Stimulated activated CD4-positive, alpha-beta T cell treated with anti-CD3 and anti-CD28 coated beads, Interleukin-2, amount 100 ng/mL, for 24 hours (primary cell): ENCODE measurements around the gene STH.
"Not testable (repeated sequence)": the region's sequence is repeated elsewhere in the genome, so short reads cannot be mapped to it uniquely, and the experiment has no call there.

Experiments
- DNase-seq, 2 donors: peaks; one replicate each; pipeline ENCODE4 v3.0.0-alpha.2; 2020

STH gene, protein sequence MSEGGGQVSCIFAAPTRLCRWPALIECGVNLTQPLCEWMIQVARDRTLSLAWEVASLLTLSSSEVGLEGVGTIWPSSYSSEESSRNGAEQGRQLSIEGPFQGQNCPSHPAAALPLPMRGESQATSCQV

DNA sequence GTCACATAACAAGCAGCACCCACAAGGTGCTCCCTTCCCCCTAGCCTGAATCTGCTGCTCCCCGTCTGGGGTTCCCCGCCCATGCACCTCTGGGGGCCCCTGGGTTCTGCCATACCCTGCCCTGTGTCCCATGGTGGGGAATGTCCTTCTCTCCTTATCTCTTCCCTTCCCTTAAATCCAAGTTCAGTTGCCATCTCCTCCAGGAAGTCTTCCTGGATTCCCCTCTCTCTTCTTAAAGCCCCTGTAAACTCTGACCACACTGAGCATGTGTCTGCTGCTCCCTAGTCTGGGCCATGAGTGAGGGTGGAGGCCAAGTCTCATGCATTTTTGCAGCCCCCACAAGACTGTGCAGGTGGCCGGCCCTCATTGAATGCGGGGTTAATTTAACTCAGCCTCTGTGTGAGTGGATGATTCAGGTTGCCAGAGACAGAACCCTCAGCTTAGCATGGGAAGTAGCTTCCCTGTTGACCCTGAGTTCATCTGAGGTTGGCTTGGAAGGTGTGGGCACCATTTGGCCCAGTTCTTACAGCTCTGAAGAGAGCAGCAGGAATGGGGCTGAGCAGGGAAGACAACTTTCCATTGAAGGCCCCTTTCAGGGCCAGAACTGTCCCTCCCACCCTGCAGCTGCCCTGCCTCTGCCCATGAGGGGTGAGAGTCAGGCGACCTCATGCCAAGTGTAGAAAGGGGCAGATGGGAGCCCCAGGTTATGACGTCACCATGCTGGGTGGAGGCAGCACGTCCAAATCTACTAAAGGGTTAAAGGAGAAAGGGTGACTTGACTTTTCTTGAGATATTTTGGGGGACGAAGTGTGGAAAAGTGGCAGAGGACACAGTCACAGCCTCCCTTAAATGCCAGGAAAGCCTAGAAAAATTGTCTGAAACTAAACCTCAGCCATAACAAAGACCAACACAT lies at the start of gene STH:
Gene STH, plus strand, starts transcription at position 264 of the 913 bp plus-strand sequence. Its CDS starts 30 bp downstream, at position 294.
- no peak for DNase-seq

DNA sequence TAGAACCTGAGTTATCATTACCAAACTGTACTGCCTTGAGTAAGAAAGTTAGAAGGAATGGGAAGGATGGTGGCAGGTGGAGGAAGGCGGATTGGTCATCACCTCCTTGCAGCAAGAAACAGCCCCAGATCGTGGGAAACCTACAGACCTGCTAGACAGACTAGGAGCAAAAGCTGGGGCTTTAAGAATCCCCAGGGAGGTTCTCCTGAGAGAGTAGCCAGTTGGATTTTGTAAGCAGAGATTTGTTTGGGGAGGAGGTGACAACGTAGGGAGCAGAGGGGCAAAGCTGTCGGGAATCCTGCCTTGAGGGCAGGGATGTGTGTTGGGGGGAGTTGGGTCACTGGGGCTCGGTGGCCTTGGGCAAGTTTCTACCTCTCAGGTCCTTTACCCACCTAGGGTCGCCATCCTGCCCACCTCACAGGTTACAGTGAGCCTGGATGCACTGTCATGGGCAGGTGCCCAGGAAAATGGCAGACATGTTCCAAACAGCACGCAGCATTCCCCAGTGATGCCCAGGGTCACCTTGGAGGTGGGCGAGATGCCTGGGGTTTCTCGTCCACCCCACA lies 49.2 kb upstream of the STH start:
- no peak for DNase-seq

DNA sequence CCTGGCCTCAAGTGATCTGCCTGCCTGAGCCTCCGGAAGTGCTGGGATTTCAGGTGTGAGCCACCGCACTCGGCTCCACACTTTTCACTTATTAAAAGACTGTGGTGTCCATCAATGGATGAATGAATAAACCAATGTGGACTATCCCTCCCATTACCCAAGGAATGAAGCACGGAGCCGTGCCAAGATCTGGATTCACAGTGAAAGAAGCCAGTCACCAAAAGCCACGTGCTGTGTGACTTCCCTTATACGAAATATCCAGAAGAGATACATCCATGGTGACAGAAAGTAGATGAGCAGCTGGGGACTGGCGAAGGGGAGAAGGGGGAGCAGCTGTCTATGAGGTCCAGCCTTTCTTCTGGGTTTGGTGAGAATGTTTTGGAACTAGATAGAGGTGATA lies 48.2 kb upstream of the STH start:
- DNase-seq, result no peak

DNA sequence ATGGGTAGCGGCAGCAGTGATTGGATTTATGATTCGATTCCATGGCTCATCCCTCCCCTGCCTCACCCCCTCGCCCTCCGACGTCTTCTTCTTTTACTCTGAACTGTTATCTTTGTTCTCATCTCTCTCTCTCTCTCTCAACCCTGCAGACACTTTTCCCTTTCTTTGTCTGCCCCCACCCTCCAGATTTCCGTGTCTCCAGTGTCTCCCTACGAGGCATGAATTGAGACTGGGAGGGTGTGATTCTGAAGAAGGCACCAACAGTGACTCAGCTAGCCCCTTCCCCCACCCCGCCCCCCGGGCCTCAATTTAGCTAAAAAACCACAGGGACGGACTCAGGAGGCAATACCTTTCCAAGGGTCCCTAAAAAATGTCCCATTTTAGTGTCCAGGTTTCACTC lies 47.6 kb upstream of the STH start:
- DNase-seq, result no peak

DNA sequence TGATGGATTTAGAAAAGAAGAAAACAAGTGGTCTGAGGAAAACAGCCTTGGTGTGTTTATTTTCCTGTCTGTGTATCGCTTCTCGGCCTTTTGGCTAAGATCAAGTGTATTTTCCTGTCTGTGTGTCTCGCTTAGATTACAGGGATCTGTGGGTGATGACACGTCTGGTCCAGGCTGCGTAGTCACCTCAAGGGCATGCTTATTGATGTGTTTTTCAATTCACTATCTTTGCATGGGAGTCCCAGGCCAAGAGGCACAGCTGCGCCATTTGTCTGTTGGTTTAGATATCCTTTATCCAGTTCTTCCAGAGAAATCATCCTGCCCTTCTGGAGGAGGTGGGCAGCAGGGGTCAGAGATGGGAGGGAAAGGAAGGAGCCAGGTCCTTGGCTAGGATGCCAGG lies 47.1 kb upstream of the STH start:
- DNase-seq, result no peak

DNA sequence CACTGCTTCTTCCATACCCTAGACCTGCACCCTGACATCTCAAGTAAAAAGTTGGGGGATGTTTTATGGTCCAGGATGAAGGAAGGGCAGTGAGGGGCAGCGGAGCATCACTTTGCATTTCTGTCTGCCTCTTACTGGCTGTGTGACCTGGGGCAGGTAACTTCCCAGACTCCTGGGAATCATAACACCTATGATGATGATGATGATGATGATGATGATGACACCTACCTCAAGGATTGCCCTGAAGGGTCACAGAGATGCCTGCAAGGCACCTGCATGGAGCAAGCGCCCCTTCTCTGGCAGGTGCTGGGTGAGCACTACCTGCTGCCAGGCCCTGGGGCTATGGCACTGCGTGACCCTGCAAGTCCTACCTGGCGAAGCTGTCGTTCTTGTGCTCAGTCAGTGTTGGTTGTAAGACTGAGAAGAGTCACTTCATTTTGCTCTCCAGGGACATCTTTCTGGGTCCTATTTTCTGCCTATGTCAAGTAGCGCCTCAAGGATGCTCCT lies 46.2 kb upstream of the STH start:
- no peak for DNase-seq

DNA sequence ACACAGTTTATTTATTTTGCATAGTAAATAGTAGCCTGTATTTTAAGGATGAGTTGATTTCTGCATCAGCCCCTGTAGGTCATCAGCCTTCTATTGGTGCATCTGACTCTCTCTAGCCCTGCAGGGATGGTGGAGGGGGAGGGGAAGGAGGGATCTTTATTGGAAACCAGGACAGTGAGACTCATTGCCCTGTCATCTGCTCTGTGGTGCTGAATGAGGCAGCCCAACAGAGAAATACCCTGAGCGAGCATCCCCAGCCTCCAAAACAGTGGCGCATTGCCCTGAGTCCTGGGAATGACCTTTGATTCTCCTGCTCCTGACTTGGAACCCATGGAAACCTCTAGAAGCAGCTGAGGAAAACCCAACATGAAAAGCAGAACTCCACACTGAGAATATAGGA lies 45.5 kb upstream of the STH start:
- no peak for DNase-seq

DNA sequence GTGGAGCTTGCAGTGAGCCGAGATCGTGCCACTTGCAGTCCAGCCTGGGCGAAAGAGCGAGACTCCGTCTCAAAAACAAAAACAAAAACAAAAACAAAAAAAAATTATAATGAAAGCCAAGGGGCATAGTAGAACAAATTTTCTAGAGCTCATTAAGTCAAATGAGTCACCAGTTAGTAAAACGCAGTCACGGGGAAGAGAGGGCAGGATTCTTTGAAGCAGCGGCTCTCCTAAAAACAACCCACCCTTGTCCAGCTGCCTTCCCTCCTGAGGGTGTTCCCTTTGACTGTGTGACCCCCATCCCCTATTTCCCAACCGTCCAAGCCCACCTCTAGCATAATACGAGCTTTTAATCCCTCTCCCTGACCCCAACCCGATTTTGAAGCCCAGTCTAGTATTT lies 44.1 kb upstream of the STH start:
- DNase-seq, result no peak

DNA sequence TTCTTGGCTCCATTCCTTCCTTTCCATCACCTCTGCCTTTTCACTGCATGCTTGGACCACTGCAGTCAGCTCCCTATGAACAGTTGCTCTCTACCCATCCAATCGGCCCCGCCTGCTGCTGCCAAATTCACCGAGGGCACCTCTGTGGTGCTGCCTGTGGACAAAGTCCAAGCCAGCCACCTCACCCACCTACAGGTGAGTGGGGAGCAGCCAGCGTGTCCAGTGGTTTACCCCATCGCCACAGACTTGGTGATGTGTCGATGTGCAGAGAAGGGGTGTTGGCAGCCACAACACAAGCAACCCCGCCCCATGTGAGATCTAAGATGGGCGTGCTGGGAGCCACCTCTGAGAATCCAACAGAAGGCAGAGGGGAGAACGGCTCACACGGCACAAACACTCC lies 43.7 kb upstream of the STH start:
- no peak for DNase-seq

DNA sequence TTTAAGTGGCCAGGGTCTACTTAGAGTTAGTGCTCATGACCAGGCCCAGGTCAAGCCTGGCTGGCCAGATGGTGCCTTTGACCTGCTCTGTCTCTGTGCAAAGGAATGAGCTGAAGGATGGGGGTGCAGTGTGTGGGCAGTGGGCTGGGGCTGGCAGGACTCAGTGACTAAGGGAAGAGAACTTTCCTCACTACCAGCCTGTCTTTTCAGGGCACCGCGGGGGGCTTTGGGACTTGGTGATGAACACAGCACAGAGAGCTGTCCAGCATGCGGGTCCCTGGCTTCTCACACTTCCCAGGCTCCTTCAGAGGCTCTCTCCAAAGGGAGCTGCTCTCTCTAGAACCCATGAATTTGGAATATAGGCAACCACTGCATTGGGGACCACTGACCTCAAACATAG lies 43.0 kb upstream of the STH start:
- DNase-seq, result no peak

DNA sequence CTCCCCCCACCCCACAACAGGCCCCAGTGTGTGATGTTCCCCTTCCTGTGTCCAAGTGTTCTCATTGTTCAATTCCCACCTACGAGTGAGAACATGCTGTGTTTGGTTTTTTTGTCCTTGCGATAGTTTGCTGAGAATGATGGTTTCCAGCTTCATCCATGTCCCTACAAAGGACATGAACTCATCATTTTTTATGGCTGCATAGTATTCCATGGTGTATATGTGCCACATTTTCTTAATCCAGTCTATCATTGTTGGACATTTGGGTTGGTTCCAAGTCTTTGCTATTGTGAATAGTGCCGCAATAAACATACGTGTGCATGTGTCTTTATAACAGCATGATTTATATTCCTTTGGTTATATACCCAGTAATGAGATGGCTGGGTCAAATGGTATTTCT lies 42.3 kb upstream of the STH start:
- not testable (repeated sequence) for DNase-seq

DNA sequence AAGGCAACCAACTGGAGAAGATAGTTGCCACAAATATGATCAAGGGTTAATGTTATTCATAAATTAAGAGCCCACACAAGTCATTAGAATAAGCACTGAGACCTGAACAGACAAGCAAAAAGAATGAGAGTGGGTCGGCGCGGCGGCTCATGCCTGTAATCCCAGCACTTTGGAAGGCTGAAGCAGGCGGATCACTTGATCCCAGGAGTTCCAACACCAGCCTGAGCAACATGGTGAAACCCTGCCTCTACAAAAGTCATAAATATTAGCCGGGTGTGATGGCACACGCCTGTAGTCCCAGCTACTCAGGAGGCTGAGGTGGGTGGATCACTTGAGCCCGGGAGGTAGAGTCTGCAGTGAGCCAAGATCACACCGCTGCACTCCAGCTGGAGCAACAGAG lies 40.7 kb upstream of the STH start:
- DNase-seq, result no peak

DNA sequence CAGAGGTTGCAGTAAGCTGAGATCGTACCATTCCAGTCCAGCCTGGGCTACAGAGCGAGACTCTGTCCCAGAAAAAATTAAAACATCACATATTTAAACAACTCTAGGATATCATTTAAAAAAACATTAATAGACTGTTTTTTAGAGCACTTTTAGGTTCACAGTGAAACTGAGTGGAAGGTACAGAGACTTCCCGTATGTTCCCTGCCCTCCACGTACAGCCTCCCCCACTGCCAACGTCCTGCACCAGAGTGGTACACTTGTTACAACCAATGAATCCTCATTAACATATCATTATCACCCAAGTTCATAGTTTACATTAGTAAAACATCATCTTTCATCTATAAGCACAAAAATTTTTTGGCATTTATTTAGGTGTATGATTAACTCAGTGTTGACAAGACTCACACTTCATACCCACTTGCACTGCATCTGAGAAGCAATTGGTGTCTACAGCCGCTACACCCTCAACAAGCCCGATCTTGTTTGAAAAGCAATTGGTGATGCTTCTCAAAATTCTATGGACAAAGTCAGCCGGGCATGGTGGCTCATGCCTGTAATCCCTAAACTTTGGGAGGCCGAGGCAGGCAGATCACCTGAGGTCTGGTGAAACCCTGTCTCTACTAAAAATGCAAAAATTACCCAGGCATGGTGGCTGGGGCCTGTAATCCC lies 39.9 kb upstream of the STH start:
- DNase-seq, result no peak

DNA sequence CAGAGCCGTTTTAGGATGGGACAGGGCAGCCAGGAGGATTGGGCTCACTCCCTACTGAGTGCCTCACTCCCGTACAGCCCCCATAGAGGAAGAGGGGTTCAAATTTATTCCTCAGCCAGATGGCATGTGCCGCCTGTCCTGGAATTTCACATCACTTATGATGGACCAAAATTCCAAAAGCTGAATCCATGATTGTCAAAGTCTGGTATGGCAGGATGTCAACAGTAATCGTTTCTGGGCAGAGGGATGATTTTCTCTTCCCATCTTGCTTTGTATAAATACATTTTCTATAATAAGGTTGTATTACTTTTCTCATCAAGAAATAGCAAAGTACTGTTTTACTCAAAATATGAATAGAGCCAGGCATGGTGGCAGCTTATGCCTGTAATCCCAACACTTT lies 38.7 kb upstream of the STH start:
- DNase-seq, result no peak

DNA sequence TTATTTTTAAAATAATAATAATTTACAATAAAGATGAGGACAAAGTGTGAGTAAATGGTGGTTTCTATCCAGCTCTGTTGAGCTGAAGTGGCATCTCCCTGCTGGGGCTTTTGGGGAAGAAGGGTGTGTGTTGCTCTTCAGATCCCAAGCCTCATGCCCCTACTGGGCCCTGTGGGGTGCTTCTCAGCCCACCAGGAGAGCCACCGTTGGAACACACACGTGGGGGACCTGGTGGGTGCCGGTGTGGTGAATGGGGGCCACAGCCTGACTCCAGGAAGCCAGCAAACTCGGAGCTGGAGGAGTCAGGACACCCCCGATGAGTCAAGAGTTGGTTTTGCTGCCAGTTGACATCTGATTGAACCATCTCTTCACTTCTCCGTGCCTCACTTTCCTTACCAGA lies 37.8 kb upstream of the STH start:
- no peak for DNase-seq

DNA sequence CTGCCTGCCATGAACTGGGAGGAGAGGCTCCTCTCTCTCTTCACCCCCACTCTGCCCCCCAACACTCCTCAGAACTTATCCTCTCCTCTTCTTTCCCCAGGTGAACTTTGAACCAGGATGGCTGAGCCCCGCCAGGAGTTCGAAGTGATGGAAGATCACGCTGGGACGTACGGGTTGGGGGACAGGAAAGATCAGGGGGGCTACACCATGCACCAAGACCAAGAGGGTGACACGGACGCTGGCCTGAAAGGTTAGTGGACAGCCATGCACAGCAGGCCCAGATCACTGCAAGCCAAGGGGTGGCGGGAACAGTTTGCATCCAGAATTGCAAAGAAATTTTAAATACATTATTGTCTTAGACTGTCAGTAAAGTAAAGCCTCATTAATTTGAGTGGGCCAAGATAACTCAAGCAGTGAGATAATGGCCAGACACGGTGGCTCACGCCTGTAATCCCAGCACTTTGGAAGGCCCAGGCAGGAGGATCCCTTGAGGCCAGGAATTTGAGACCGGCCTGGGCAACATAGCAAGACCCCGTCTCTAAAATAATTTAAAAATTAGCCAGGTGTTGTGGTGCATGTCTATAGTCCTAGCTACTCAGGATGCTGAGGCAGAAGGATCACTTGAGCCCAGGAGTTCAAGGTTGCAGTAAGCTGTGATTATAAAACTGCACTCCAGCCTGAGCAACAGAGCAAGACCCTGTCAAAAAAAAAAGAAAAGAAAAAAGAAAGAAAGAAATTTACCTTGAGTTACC lies 36.7 kb upstream of the STH start:
- DNase-seq, result no peak

DNA sequence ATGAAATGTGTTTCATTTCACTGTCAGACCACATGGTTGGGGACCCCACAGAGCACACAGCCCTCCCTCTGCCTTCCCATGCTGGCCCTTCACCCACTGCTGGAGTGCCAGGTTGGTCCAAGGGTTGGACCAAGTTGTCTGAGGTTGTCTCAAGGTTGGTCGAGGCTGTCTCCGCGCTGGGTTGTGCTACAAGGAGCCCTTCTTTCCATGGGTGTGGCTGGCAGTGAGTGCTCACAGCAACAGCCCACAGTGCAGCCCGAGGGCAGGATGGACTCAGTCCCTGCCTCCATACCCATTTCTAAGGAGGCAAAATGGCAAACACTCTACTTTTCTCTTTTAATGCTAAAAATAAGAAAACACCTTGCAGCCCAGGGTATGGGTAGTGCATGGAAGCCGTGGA lies 35.8 kb upstream of the STH start:
- no peak for DNase-seq

DNA sequence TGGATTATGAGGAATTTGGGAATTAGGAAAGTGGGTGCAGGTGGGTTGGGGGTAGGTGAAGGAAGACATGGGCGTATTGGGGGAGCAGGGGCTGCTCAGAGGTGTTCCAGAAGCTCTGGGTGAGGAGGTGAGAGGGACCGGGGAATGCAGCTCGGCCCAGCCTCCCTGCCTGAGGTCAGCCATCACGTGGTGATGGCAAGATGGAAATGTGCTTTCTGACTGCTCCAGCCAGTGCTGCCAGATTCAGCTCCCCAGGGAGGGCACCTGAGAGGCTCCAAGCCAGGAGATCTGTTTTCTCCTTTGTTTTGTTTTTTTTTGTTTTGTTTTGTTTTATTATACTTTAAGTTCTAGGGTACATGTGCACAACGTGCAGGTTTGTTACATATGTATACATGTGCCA lies 35.2 kb upstream of the STH start:
- DNase-seq, result no peak

DNA sequence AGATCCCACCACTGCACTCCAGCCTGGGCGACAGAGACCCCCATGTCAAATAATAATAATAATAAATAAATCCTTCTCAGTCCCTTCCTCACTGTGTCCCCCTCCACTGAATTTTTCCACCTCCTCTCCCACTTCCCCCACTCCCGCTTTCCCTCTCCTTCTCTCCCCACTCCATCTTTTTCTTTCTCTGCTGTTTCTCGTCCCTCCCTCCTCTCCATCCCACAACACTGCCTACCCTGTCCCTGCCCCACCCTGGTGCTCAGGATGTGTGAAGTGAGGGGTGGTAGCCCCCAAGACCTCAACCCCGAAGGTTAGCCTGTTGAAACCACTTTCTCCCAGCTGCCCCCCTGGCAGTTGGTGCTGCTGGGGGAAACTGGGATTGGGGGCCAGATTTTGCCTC lies 34.4 kb upstream of the STH start:
- DNase-seq, result no peak

DNA sequence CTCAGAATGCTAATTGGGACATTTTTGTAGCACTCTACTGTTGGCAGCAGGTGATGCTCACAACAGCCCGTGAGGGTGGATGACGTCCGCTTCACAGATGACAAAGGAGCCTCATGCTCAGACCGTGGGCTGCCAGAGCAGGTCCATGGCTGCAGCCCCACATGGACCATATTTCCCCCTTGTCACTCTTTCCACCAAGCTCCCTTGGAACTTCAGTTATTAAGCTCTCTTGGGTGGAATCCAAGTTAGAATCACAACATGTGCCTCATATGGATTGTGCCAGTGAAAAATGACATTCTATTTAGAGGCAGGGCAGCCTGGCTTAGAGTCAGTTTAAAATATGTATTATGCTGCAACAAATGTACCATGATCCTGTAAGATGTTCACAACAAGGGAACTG lies 33.2 kb upstream of the STH start:
- DNase-seq, result no peak

DNA sequence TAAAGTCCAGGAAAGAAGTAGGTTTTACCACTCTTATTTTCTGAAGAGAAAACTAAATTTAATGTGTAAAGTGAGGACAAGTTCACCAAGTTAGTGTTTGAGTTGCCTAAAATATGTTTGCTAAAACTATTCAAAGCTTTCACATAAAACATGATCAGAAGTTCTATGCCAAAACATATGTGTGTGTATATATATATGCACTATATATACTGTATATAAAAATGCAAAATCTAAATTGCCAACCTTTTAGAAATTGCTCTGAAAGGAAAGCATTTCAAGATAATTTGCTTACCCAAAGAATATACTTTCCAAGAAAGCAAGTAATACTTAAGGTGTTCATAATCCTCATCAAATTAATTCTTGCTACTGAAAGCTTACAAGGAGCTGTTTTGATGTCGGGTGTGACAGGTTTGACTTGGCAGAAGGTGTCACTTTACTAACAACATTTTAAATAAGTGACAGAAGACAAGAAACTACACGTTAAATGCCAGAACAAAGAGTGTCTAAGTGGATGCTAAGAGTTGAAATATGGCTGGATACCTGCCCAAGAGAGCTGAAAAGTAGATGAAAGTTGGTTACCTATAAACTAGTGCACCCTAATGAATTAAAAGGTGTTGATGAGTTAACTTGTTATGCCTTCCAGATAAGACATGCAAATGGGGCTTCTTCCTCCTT lies 32.3 kb upstream of the STH start:
- no peak for DNase-seq

DNA sequence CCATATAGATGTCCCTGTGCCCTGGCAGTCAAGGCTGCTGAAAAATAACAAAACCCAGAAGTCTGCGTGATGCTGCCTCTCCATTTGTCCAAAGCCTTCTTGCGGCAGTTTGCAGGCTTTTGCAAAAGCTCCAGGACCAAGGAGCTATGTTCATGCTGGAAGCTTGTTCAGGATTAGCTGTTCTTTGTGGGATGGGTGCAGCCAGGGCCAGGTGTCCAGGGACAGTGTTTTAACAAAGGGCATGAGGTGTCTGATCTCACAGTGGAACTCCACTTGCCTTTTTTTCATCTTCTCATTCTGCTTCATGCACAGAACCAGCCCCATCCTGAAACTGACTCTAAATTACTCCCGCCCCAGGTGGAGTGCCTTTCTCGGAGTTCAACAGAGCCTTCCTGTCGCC lies 31.7 kb upstream of the STH start:
- no peak for DNase-seq
